ENCODE data around the gene GPSM3. TPM values are rescaled to one million over a fixed set of nuclear protein-coding genes. Genes with fewer than 3 reads are reported as not detected.
A peak's percentile ranks its signal among the peaks of the same experiment; 100 is the strongest.
"Not testable (repeated sequence)": the region's sequence is repeated elsewhere in the genome, so short reads cannot be mapped to it uniquely, and the experiment has no call there.

GPSM3 gene
- total RNA-seq, 2 experiments from 2014 or later, result 274 to 282 TPM

DNA sequence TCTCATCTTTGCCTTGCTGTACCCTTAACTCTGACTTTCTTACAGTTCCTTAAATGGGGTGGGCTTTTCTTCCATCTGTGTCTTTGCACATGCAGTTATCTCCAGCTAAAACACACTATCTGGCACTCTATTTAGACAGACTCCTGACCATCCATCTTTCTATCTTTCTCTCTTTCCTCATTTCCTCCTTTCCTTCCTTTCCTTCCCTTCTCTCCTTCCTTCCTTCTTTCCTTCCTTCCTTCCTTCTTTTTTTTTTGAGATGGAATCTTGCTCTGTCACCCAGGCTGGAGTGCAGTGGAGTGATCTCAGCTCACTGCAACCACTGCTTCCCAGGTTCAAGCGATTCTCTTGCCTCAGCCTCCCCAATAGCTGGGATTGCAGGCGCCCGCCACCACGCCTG, 23.2 kb upstream of the GPSM3 start:
- CTCF ChIA-PET, result interaction anchor here (0.6 to 0.7 kb wide), 4 partner anchors 16 to 582 kb away, joined by 3 to 4 read pairs (median 3); no protein-coding TSS in a partner anchor
- DNase-seq, result no peak
- Mint-ChIP-seq H3K27me3 (peaks cover 2% of the 10 kb centered on the region), H3K36me3 (ENCODE audit: low read depth) (no peaks in the 10 kb centered on the region), H3K4me1 (no peaks in the 10 kb centered on the region), H3K9me3 (no peaks in the 10 kb centered on the region), H3K4me3 (no peak overlapping the region), H3K27ac (no peak overlapping the region)
- POLR2A ChIA-PET, result no interaction called here

DNA sequence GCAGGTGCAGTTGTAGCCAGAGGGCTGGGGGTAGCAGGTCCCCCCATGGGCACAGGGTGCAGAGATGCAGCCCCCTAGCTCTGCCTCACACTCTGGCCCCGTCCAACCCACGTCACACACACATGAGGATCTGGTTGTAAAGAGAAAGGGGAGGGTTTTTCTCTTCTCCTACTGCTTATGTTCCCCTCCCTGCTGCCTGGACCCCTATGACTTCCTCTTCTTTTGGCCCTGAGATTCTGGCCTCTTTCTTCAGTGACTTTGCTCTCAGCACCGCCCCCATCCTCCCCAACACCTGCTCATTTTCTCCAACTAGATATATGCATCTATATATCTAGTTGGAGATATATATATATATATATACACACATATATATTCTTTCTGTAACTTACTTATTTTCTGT, 21.7 kb upstream of the GPSM3 start:
- CTCF ChIA-PET, result no interaction called here

DNA sequence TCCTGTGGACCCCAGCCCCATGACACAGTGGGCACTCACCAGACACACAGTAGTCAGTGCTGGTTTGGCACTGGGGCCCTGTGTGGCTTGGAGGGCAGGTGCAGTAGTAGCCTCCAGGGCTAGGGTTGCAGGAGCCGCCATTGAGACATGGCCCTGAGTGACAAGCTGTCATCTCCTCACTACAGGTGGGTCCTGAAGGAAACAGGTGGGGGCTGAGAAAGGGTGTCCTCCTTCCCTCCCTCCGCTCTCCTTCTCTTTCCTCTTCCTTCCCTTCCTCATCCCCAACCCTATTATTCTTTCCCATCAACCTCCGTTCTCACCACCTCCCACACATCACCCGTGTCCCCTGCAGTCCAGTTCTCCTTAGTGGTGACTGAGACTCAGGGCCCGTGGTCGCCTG, 21.2 kb upstream of the GPSM3 start:
- no peaks in the 10 kb centered on the region for H3K4me1 Mint-ChIP-seq
- ChIA-PET POLR2A (no interaction called here), CTCF (no interaction called here)
- H3K27ac Mint-ChIP-seq, result no peak overlapping the region
- H3K4me3 Mint-ChIP-seq, result no peak overlapping the region
- H3K9me3 Mint-ChIP-seq, result no peaks in the 10 kb centered on the region
- peaks cover 2% of the 10 kb centered on the region for H3K27me3 Mint-ChIP-seq
- no peak for DNase-seq
- H3K36me3 Mint-ChIP-seq (ENCODE audit: low read depth), result no peaks in the 10 kb centered on the region

More for the DNA sequence above, 21.7 kb upstream of the GPSM3 start:
- Mint-ChIP-seq H3K27me3 (peaks cover 2% of the 10 kb centered on the region), H3K27ac (no peak overlapping the region), H3K4me1 (no peaks in the 10 kb centered on the region), H3K4me3 (no peak overlapping the region), H3K9me3 (no peaks in the 10 kb centered on the region), H3K36me3 (ENCODE audit: low read depth) (no peaks in the 10 kb centered on the region)
- no peak for DNase-seq
- POLR2A ChIA-PET, result no interaction called here

DNA sequence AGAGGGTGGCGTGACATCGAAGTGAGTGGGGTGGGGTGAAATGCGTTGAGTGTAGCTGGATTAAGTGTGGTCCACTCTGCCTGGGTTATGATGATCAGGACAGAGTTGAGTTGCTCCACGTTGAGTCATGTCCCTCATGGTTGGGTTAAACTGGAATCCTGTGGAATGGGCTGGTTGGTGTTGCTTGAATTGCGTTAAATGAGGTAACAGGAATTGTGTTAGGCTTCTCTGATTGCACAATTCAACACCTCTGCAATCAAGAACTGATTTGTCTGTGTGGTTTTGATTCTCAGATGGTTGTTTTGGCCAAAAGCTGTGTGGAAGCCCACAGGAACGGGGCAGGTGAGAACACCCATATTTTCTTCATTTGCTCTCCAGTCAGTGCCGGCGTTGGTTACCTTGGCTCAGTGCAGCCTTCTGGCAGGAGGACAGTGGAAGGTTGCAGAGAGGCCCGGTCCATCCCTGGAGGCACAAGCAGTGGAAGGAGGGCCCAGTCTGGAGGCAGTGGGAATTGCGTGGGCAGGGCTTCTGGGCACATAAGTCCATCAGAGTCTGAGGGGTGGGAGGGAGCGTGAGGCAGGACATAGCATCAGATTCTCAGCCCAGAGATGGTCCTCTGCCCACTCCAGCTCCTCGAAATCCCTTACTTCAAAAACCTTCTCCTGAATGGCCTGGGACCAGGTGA, 19.8 kb upstream of the GPSM3 start:
- DNase-seq, result no peak
- Mint-ChIP-seq H3K27me3 (peaks cover 3% of the 10 kb centered on the region), H3K36me3 (ENCODE audit: low read depth) (no peaks in the 10 kb centered on the region), H3K4me1 (no peaks in the 10 kb centered on the region), H3K27ac (no peak overlapping the region), H3K9me3 (no peaks in the 10 kb centered on the region), H3K4me3 (no peak overlapping the region)
- ChIA-PET POLR2A (no interaction called here), CTCF (no interaction called here)

DNA sequence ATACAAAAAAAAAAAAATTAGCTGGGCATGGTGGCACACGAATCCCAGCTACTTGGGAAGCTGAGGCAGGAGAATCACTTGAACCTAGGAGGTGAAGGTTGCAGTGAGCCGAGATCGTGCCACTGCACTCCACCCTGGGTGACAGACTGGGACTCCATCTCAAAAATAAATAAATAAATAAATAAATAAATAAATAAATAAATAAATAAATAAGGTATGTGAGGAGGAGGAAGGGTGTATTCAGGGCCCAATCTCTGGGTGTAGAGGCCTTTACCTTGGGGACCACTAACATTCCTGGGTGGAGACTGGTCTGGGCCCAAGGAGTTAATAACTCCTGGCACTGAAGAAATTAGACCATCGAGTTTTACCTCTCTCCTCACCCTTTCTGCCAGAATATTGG, 19.0 kb upstream of the GPSM3 start:
- CTCF ChIA-PET; H3K27ac Mint-ChIP-seq; H3K27me3 Mint-ChIP-seq; H3K4me3 Mint-ChIP-seq; H3K4me1 Mint-ChIP-seq; DNase-seq; POLR2A ChIA-PET; H3K9me3 Mint-ChIP-seq; H3K36me3 Mint-ChIP-seq (ENCODE audit: low read depth): not testable (repeated sequence)

DNA sequence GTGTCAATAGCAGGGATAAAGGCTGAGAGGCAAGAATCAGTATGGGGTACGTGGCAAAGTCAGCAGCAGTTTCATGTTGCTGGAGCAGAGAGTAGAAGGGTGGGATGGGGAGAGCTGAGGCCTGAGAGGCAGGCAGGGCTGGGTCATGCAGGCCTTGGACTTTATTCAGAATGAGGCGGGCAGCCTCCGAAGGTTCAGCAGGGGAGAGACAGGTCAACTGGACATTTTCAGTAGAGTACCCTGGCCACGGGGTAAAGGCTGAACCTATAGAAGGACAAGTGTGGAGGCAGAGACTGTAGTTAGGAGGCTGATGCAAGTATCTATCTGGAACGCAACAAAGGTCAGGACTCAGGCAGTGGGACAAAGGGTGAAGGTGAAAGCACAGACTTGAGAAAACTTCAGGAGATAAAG, 17.8 kb upstream of the GPSM3 start:
- Mint-ChIP-seq H3K27ac (no peak overlapping the region), H3K4me3 (no peak overlapping the region)

DNA sequence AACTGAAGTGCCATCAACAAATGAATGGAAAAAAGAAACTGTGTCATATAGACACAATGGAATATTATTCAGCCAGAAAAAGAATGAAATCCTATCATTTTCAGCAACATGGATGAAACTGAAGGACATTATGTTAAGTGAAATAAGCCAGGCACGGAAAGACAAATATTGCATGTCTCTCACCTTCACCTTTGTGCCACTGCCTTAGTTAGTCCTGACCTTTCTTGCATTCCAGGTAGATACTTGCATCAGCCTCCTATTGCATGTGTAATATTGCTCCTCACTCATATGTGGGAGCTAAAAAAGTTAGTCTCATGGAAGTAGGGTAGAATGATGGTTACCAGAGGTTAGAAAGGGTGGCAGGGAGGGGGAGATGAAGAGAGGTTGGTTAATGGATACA, 16.6 kb upstream of the GPSM3 start:
- H3K4me1 Mint-ChIP-seq, result no peaks in the 10 kb centered on the region
- ChIA-PET CTCF (no interaction called here), POLR2A (no interaction called here)

More for the DNA sequence above, 17.8 kb upstream of the GPSM3 start:
- H3K27me3 Mint-ChIP-seq, result peaks cover 3% of the 10 kb centered on the region
- H3K4me1 Mint-ChIP-seq, result no peaks in the 10 kb centered on the region
- ChIA-PET CTCF (no interaction called here), POLR2A (no interaction called here)
- no peaks in the 10 kb centered on the region for H3K9me3 Mint-ChIP-seq
- no peaks in the 10 kb centered on the region for H3K36me3 Mint-ChIP-seq (ENCODE audit: low read depth)
- no peak for DNase-seq

DNA sequence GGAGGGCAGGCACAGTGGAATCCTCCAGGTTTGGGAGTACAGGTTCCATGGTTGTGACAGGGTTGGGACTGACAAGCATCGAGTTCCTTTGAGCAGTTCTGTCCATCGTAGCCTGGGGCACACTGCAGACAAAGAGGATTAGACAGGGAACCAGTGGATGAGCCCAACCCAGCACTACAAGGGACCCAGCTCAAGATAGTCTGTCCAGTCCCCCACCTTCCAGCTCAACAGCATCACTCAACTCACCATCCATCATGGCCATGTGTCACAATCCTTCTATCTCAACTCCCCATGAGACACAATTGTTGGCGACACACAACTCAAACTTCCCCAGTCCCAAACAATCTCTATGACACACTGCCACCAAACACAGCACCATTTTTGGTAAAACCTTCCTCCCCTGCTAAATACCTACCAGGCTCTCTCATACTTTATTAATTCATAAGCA, 11.8 kb upstream of the GPSM3 start:
- Mint-ChIP-seq H3K4me3 (no peak overlapping the region), H3K27me3 (peaks cover 10% of the 10 kb centered on the region), H3K9me3 (no peaks in the 10 kb centered on the region), H3K27ac (no peak overlapping the region), H3K4me1 (no peaks in the 10 kb centered on the region), H3K36me3 (ENCODE audit: low read depth) (no peaks in the 10 kb centered on the region)
- DNase-seq, result no peak
- POLR2A ChIA-PET, result no interaction called here
- CTCF ChIA-PET, result interaction anchor here (1.2 kb wide), 1 partner anchor 9 kb away, joined by 4 read pairs; no protein-coding TSS in a partner anchor

More for the DNA sequence above, 16.6 kb upstream of the GPSM3 start:
- Mint-ChIP-seq H3K27ac (no peak overlapping the region), H3K9me3 (no peaks in the 10 kb centered on the region), H3K36me3 (ENCODE audit: low read depth) (no peaks in the 10 kb centered on the region), H3K4me3 (no peak overlapping the region), H3K27me3 (peaks cover 9% of the 10 kb centered on the region)
- DNase-seq, result no peak

DNA sequence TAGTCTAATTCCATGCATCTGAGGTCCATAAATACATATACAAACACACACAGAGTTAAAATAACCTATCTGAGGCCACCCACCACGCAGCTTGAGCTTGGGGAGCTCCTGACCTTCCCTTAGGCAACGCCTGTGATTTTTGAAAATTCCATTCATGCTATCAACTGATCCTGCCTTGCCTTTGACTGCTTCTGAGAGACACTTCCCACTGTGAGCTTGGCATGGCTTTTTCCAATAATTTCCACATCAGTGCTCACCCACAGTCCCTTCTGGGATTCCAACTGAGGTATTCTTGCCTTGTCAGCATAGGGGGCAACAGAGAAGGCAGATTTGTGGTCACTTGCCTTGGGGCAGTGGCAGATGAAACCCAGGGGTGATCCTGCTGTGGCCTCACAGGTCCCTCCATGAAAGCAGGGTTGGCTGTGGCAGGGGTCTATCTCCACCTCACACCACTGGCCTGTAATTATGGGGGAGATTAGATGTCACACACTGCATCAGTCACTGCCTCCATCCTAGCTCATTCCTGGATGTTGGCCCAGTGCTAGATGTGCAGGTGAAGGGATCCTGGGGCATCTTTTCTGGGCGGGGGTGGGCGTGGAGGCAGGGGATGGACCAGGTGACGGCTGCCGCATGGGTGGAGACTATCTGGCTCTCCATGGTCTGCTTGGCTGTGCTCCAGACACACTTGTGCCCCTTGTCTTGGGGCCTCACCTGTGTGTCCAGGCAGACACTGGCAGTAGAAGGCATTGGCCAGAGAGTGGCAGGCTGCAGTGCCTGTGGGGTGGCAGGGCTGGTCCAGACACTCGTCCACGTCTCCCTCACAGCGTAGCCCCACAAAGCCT, 11.2 kb upstream of the GPSM3 start:
- Mint-ChIP-seq H3K27me3 (peaks cover 10% of the 10 kb centered on the region), H3K36me3 (ENCODE audit: low read depth) (no peaks in the 10 kb centered on the region), H3K9me3 (no peaks in the 10 kb centered on the region), H3K27ac (no peak overlapping the region), H3K4me1 (no peaks in the 10 kb centered on the region), H3K4me3 (no peak overlapping the region)
- CTCF ChIA-PET, result interaction anchor here (0.6 to 1.3 kb wide), 2 partner anchors 25 to 1818 kb away, joined by 3 to 4 read pairs; no protein-coding TSS in a partner anchor
- no peak for DNase-seq
- POLR2A ChIA-PET, result no interaction called here

DNA sequence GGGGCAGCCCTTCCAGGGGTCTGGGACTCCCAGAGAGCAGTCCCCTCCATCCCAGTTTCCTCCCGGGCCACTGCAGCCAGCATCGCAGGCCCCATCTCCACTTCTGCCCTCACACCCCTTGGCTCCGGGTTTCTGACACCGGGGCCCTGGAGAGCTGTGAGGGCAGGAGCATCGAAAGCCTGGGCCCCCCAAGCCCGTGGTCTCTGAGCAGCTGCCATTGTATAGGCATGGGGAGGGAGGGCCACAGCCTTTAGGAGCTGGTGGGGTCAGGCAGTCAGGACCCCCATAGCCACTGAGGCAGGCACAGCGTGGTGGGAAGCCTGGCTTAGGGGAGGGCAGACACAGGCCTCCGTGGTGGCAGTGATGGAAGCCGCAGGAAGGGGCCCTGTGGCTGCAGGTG, 9.7 kb upstream of the GPSM3 start:
- Mint-ChIP-seq H3K9me3 (no peaks in the 10 kb centered on the region), H3K27ac (no peak overlapping the region)

DNA sequence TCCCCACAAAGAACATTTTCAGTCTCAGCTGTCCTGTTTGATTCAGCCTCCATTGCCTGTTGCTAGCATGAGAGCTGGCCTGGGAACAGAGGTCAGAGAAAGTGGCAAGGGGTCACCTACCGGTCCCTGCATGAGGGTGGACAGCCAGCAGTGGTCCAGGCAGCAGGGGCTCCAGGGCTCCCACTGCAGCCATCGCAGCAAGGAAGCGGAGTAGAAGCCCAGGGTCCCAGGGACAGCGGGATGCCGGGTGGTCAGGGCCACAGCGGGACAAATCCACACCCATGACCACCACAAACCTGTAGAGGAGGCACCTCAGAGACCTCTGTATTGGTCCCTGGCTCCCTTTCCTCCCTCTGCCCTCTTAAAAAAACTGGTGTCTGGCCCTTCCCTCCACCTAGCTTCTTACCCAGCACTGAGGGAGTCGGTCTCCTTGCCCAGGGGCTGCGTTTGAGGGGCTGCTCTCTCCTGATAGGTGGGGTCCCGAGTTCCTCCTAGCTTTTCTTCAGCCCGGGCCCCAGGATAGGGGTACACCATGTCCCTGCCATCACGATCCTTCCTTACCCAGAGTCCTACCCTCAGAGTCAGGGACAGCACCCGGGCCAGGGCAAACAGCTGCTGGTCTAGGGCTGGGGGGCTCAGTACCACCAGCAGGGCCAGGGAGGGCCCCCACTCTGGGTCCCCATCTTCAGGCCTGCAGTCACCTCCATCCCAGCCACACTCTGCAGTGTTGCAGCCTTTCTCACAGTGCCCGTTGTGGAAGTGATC, 8.4 kb upstream of the GPSM3 start:
- Mint-ChIP-seq H3K36me3 (ENCODE audit: low read depth) (no peaks in the 10 kb centered on the region), H3K4me3 (no peak overlapping the region), H3K9me3 (no peaks in the 10 kb centered on the region), H3K27me3 (peaks cover 8% of the 10 kb centered on the region), H3K4me1 (peaks cover 5% of the 10 kb centered on the region), H3K27ac (peak overlapping the region; percentile 57)
- ChIA-PET CTCF (no interaction called here), POLR2A (interaction anchor here (0.7 kb wide), 1 partner anchor 504 kb away, joined by 3 read pairs; no protein-coding TSS in a partner anchor)
- no peak for DNase-seq

More for the DNA sequence above, 9.7 kb upstream of the GPSM3 start:
- H3K36me3 Mint-ChIP-seq (ENCODE audit: low read depth), result no peaks in the 10 kb centered on the region
- no peak overlapping the region for H3K4me3 Mint-ChIP-seq
- no peak for DNase-seq
- ChIA-PET POLR2A (no interaction called here), CTCF (interaction anchor here (0.6 to 1.3 kb wide), 2 partner anchors 23 to 706 kb away, joined by 3 to 4 read pairs; no protein-coding TSS in a partner anchor)
- H3K27me3 Mint-ChIP-seq, result peaks cover 8% of the 10 kb centered on the region
- H3K4me1 Mint-ChIP-seq, result no peaks in the 10 kb centered on the region

DNA sequence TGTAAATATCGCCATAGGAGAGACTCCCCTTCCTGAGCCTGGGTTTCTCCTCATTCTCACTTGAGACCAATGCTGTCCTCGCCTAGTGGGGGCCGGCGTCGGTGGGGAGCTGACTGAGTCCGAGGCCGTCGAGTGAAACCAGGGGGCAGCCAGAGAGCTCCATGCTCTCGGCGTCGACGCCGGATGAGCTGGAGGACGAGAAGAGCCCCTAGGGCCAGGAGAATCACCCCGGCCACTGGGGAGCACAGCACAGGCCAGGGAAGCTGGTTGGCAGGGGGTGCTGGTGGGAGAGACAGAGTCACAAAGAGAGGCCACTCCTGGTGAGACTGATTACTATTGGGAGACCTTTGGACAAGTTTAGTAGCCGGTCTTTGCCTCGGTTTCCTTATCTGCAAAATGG, 6.4 kb upstream of the GPSM3 start:
- Mint-ChIP-seq H3K27me3 (peaks cover 1% of the 10 kb centered on the region), H3K36me3 (ENCODE audit: low read depth) (no peaks in the 10 kb centered on the region), H3K27ac (no peak overlapping the region), H3K4me3 (no peak overlapping the region), H3K9me3 (no peaks in the 10 kb centered on the region), H3K4me1 (peaks cover 21% of the 10 kb centered on the region)
- ChIA-PET POLR2A (no interaction called here), CTCF (no interaction called here)
- no peak for DNase-seq

DNA sequence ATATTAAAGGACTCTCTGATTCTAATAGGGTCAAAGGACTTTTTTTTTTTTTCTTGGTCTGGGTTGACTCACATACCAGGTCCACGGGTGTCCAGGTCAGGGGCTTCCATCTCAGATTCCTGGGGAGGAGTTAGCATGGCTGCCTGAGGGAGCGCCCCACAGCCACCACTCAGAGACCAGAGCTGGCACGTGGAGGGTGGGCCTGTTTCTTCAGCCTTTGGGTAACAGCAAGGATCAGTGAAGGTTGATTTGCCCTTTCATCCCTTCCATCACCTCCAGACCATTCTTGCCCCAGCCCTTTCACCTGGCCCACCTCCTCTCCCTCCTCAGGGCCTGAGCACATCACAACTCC, 5.9 kb upstream of the GPSM3 start:
- H3K4me1 Mint-ChIP-seq, result peaks cover 27% of the 10 kb centered on the region
- H3K27me3 Mint-ChIP-seq, result no peaks in the 10 kb centered on the region
- H3K27ac Mint-ChIP-seq, result peak overlapping the region; percentile 57
- H3K4me3 Mint-ChIP-seq, result no peak overlapping the region
- no peaks in the 10 kb centered on the region for H3K36me3 Mint-ChIP-seq (ENCODE audit: low read depth)
- CTCF ChIA-PET, result interaction anchor here (0.6 to 1.2 kb wide), 2 partner anchors 18 to 69 kb away, joined by 3 to 4 read pairs; partner anchors contain the start of gene FKBPL
- POLR2A ChIA-PET, result no interaction called here
- DNase-seq, result no peak
- H3K9me3 Mint-ChIP-seq, result no peaks in the 10 kb centered on the region

All from activated CD4-positive, alpha-beta T cell treated with anti-CD3 and anti-CD28 coated beads, Interleukin-2, amount 10 ng/mL, durations not matched to agents 7 days and 5 days (primary cell).